Stimulated activated CD4-positive, alpha-beta T cell treated with anti-CD3 and anti-CD28 coated beads, Interleukin-12 subunit alpha, Interleukin-12 subunit beta, amount 100 ng/mL, for 24 hours (primary cell): ENCODE data around the gene CNPY1.

ENCODE experiments used
- DNase-seq, 2 experiments: peaks; one replicate each; pipeline ENCODE4 v3.0.0-alpha.2; 2020; ENCODE audit warnings: low read depth in 2 of 2

Gene CNPY1

GRCh38 chr7:155558961-155559360 lies 12.6 kb upstream of the CNPY1 start:
- DNase-seq = no peak

- DNase-seq = no peak
Observed at GRCh38 chr7:155558351-155558750, 12.0 kb upstream of the CNPY1 start.

- DNase-seq = no peak
Observed at GRCh38 chr7:155557778-155558177, 11.4 kb upstream of the CNPY1 start.

- no peak for DNase-seq
Observed at GRCh38 chr7:155556763-155557162, 10.4 kb upstream of the CNPY1 start.

- DNase-seq = no peak
Observed at GRCh38 chr7:155555116-155555695, 8.8 kb upstream of the CNPY1 start.

- DNase-seq = no peak
Observed at GRCh38 chr7:155553871-155554270, 7.5 kb upstream of the CNPY1 start.

GRCh38 chr7:155551785-155552611 lies 5.6 kb upstream of the CNPY1 start:
- DNase-seq = no peak

- no peak for DNase-seq
Observed at GRCh38 chr7:155550916-155551315, 4.6 kb upstream of the CNPY1 start.

GRCh38 chr7:155549226-155549625 lies 2.9 kb upstream of the CNPY1 start:
- DNase-seq = no peak

- no peak for DNase-seq
Observed at GRCh38 chr7:155547161-155547791, 917 bp upstream of the CNPY1 start.

GRCh38 chr7:155545348-155545747 lies 1.0 kb downstream of the CNPY1 start:
- no peak for DNase-seq

- no peak for DNase-seq
Observed at GRCh38 chr7:155544485-155544884, 1.9 kb downstream of the CNPY1 start.

- DNase-seq = no peak
Observed at GRCh38 chr7:155543926-155544325, 2.4 kb downstream of the CNPY1 start.

- DNase-seq = no peak
Observed at GRCh38 chr7:155543011-155543876, 3.1 kb downstream of the CNPY1 start.

GRCh38 chr7:155541986-155542675 lies 4.2 kb downstream of the CNPY1 start:
- no peak for DNase-seq

GRCh38 chr7:155540553-155540952 lies 5.8 kb downstream of the CNPY1 start:
- DNase-seq = no peak

- no peak for DNase-seq
Observed at GRCh38 chr7:155538293-155538692, 8.1 kb downstream of the CNPY1 start.

- no peak for DNase-seq
Observed at GRCh38 chr7:155536451-155536850, 9.9 kb downstream of the CNPY1 start.

- DNase-seq = no peak
Observed at GRCh38 chr7:155534691-155535090, 11.7 kb downstream of the CNPY1 start.

- DNase-seq = peak in 1 of 2 experiments; percentile 29
Observed at GRCh38 chr7:155533827-155534690, 12.3 kb downstream of the CNPY1 start.
